Measurements from ENCODE around the gene CDC27.

Gene CDC27

DNA sequence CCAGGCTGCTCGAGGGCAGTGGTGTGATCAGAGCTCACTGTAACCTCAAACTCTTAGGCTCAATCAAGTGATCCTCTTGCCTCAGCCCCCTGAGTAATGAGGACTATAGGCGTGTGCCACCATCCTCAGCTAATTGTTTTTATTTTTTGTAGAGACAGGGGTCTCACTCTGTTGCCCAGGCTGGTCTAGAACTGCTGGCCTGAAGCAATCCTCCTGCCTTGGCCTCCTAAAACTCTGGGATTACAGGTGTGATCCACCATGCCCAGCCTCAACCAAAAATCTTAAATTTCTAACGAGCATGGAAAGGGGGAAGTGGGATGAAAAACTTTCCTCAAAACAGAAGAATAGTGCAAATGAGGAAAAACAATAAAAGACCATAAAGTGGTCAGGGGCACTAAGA, 92.8 kb downstream of the CDC27 start:
- TF ChIP-seq, protein P1, sequence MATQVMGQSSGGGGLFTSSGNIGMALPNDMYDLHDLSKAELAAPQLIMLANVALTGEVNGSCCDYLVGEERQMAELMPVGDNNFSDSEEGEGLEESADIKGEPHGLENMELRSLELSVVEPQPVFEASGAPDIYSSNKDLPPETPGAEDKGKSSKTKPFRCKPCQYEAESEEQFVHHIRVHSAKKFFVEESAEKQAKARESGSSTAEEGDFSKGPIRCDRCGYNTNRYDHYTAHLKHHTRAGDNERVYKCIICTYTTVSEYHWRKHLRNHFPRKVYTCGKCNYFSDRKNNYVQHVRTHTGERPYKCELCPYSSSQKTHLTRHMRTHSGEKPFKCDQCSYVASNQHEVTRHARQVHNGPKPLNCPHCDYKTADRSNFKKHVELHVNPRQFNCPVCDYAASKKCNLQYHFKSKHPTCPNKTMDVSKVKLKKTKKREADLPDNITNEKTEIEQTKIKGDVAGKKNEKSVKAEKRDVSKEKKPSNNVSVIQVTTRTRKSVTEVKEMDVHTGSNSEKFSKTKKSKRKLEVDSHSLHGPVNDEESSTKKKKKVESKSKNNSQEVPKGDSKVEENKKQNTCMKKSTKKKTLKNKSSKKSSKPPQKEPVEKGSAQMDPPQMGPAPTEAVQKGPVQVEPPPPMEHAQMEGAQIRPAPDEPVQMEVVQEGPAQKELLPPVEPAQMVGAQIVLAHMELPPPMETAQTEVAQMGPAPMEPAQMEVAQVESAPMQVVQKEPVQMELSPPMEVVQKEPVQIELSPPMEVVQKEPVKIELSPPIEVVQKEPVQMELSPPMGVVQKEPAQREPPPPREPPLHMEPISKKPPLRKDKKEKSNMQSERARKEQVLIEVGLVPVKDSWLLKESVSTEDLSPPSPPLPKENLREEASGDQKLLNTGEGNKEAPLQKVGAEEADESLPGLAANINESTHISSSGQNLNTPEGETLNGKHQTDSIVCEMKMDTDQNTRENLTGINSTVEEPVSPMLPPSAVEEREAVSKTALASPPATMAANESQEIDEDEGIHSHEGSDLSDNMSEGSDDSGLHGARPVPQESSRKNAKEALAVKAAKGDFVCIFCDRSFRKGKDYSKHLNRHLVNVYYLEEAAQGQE (IDR thresholded peaks at IDR 0.05; ENCODE audit: low read depth) = no peak
- TF ChIP-seq EGR1 (IDR thresholded peaks at IDR 0.05) (no peak), TEAD4 (IDR thresholded peaks at IDR 0.05) (no peak), YY1 (IDR thresholded peaks at IDR 0.05; ENCODE audit: low read depth) (no peak), TAF1 (IDR thresholded peaks at IDR 0.05; ENCODE audit: low read depth) (no peak), ZBTB7A (IDR thresholded peaks at IDR 0.05; ENCODE audit: low read depth) (no peak), FOXM1 (IDR thresholded peaks at IDR 0.05; ENCODE audit: borderline replicate concordance, low read depth) (no peak), RAD21 (IDR thresholded peaks at IDR 0.05; ENCODE audit: low read depth) (no peak), CREB1 (IDR thresholded peaks at IDR 0.05; ENCODE audit: low read depth) (no peak), CEBPB (IDR thresholded peaks at IDR 0.05) (no peak), TCF12 (IDR thresholded peaks at IDR 0.05; ENCODE audit: low read depth) (no peak), NFIC (IDR thresholded peaks at IDR 0.05) (no peak), EP300 (IDR thresholded peaks at IDR 0.05; ENCODE audit: borderline replicate concordance) (no peak), MAX (IDR thresholded peaks at IDR 0.05) (no peak), USF1 (IDR thresholded peaks at IDR 0.05) (no peak)

DNA sequence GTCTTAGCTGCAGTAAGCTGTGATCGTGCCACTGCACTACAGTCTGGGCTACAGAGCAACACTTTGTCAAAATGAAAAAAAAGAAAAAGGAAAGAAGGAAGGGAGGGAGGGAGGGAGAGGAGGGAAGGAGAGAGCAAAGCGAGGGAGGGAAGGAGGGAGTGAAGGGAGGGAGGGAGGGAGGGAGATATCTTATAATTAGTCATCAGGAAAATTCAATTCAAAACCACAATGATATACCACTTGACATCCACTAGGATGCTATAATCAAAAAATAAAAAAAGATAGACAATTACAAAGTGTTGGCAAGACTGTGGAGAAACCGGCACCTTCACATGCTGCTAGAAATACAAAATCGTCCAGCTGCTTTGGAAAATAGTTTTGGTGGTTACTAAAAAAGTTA, 93.8 kb downstream of the CDC27 start:
- no peak for TF ChIP-seq EP300 (IDR thresholded peaks at IDR 0.05; ENCODE audit: borderline replicate concordance)
- no peak for TF ChIP-seq MAX (IDR thresholded peaks at IDR 0.05)
- no peak for TF ChIP-seq EGR1 (IDR thresholded peaks at IDR 0.05)
- TF ChIP-seq CREB1 (IDR thresholded peaks at IDR 0.05; ENCODE audit: low read depth) = no peak
- TF ChIP-seq, protein P1 (IDR thresholded peaks at IDR 0.05; ENCODE audit: low read depth) = no peak
- no peak for TF ChIP-seq NFIC (IDR thresholded peaks at IDR 0.05)
- no peak for TF ChIP-seq USF1 (IDR thresholded peaks at IDR 0.05)
- TF ChIP-seq CEBPB (IDR thresholded peaks at IDR 0.05) = no peak
- no peak for TF ChIP-seq ZBTB7A (IDR thresholded peaks at IDR 0.05; ENCODE audit: low read depth)
- no peak for TF ChIP-seq FOXM1 (IDR thresholded peaks at IDR 0.05; ENCODE audit: borderline replicate concordance, low read depth)

DNA sequence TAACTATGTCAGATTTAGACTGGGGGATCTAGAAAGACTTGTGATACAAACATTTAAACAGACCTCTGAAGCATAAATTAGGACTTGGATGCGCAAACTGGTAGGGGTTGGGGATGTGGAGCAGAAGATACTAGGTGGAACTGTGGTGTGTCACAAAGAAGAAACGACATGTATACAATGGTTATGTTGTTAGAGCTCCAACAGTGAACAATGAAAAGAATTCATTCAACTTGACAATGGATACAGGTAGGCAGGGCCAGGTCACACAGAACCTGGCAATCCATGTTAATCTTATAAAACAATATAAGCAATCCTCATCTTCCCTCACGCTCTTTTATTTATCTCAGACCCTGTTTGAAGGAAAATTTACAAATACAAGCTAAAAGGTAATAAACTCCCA, 102.0 kb downstream of the CDC27 start:
- no peak for TF ChIP-seq CREB1 (IDR thresholded peaks at IDR 0.05; ENCODE audit: low read depth)
- no peak for TF ChIP-seq FOXM1 (IDR thresholded peaks at IDR 0.05; ENCODE audit: borderline replicate concordance, low read depth)
- TF ChIP-seq USF1 (IDR thresholded peaks at IDR 0.05) = no peak
- TF ChIP-seq MAX (IDR thresholded peaks at IDR 0.05) = no peak
- TF ChIP-seq EP300 (IDR thresholded peaks at IDR 0.05; ENCODE audit: borderline replicate concordance) = no peak
- TF ChIP-seq, protein P1 (IDR thresholded peaks at IDR 0.05; ENCODE audit: low read depth) = no peak

DNA sequence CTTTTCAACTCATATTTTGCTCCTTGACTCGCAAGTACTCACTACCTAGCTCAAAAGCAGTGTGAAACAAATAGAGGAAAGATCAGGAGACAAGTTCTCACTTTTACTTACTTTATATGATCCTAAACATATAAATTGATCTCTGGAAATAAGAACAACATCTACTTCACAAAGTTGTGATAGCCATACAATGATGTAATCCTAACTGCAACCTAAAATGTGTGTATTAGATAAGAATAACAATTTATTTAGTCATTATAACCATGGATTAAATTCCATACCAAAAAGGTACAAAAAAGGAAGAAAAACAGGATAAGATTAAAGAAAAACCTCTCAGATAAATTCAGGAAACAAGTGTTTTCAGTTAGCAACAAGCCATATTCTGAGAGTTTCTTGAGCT, 103.4 kb downstream of the CDC27 start:
- TF ChIP-seq TAF1 (IDR thresholded peaks at IDR 0.05; ENCODE audit: low read depth) (no peak), ZBTB7A (IDR thresholded peaks at IDR 0.05; ENCODE audit: low read depth) (no peak), MAX (IDR thresholded peaks at IDR 0.05) (no peak)

Data from Ishikawa (cell line).